Heart left ventricle (tissue), 16 donors: ENCODE data around the gene PLEKHA7. TPM values are rescaled to one million over a fixed set of nuclear protein-coding genes. Genes with fewer than 3 reads are reported as not detected.

Experiments used
- ATAC-seq, 4 donors: fragments of 200-7000 bp; cut with Tn5 transposase; one replicate each; pipeline ENCODE4 v1.9.1; 2020 to 2022; ENCODE audit warnings: moderate library complexity in 4 of 4, mild to moderate bottlenecking in 3 of 4, moderate number of reproducible peaks in 1 of 4
- DNase-seq, 5 donors: peaks; one replicate each; pipeline ENCODE4 v3.0.0-alpha.2; 2020
- H3K27ac ChIP-seq, 12 donors: fragments of 200-600 bp; sonication (generic) in 4 of 12; one replicate each; pipeline versions ENCODE4 v1.5.0 to v1.8.0; 2016 to 2022; ENCODE audit warnings: mild to moderate bottlenecking in 2 of 12
- H3K27me3 ChIP-seq, 9 donors: fragments of 200-600 bp; sonication (generic) in 2 of 9; one replicate each; pipeline versions ENCODE4 v1.5.1 to v1.8.0; 2016 to 2022; ENCODE audit warnings: mild to moderate bottlenecking in 3 of 9
- H3K36me3 ChIP-seq, 9 donors: fragments of 200-600 bp; sonication (generic) in 2 of 9; one replicate each; pipeline versions ENCODE4 v1.5.0 to v1.8.0; 2018 to 2022; ENCODE audit warnings: mild to moderate bottlenecking in 2 of 9
- H3K4me1 ChIP-seq, 12 donors: fragments of 200-600 bp; sonication (generic) in 4 of 12; one replicate each; pipeline versions ENCODE4 v1.5.0 to v1.8.0; 2016 to 2022; ENCODE audit warnings: mild to moderate bottlenecking in 3 of 12
- H3K4me3 ChIP-seq, 12 donors: fragments of 200-600 bp; sonication (generic) in 4 of 12; one replicate each; pipeline versions ENCODE4 v1.5.0 to v1.8.0; 2017 to 2022; ENCODE audit warnings: mild to moderate bottlenecking in 9 of 12, moderate library complexity in 4 of 12
- H3K9me3 ChIP-seq, 12 donors: fragments of 200-600 bp; sonication (generic) in 4 of 12; one replicate each; pipeline versions ENCODE4 v1.5.0 to v1.8.0; 2016 to 2022; ENCODE audit warnings: mild to moderate bottlenecking in 1 of 12
- POLR2A ChIP-seq, 2 donors: fragments of 450-650 bp; IDR thresholded peaks; one replicate each; pipeline ENCODE4 v1.6.1; 2017; ENCODE audit warnings: antibody characterized with exemption in 2 of 2, mild to moderate bottlenecking in 2 of 2, moderate library complexity in 2 of 2
- WGBS, 4 donors: extraction: QIAGEN DNeasy Blood & Tissue Kit in 2 of 4; methylation state at CpG; one replicate each; pipeline versions ENCODE4 v1.1.5 to v1.1.7; 2013 to 2018; 5-methylcytosine and 5-hydroxymethylcytosine counted together
- intact Hi-C, 10 donors: fragments of 100-400 bp; cut with DNase I; formaldehyde crosslinking; loops; one replicate each; pipeline versions ENCODE4 v1.11.1 to v1.14.2; 2022
- polyA plus RNA-seq, 2 donors: library from polyadenylated mRNA; stranded (reverse); fragments of 200-250 nt; gene quantifications; one replicate each; pipeline ENCODE4 v1.2.3, GENCODE V29; 2013
- total RNA-seq, 9 donors: library from RNA; depleted of rRNA in 2 of 9; stranded (reverse); fragments of >200 nt in 2 of 9; fragmentation: NEBNext Ultra II Directional in 3 of 9; extraction: Animal tissue kit (Norgen Biotek cat#: 25700) in 3 of 9; gene quantifications; one replicate each; pipeline versions ENCODE4 v1.1.0 to v1.2.4, GENCODE V29; 2016 to 2023
- TF ChIP-seq, protein P1 (sequence below), 12 donors: fragments of 200-600 bp; sonication (generic) in 4 of 12; IDR thresholded peaks; one replicate each; pipeline versions ENCODE4 v1.5.0 to v1.8.0; 2018 to 2022; ENCODE audit warnings: antibody characterized with exemption in 12 of 12, mild to moderate bottlenecking in 5 of 12
- donor health status: ischemic (EF 13 %, LVEDD 7.1; RV severe dilation, severe dysfunction).
- donor health status: healthy with polysubstance abuse.
- donor health status: DM: no; HTN: yes; CAD: no.
- donor health status: DM: no; HTN: no; CAD: no.
- donor health status: ischemic (EF 25% LVEDD 6.9; RV normal size, moderate dysfunction).
- donor health status: ischemic (EF 25% LVEDD 5.7; RV mildly dilated, moderate dysfunction).
- donor health status: healthy.
- donor health status: DM: yes; HTN: yes; CAD: no.
- donor health status: ischemic (EF 35%, LVEDD 5.7; RV mildly dilated, moderate dysfunction).
- donor health status: nonischemic (EF 11% LVEDD 7.7; RV severe dilation, severe dysfunction).
- donor health status: DM: yes; HTN: yes; CAD: no.
- donor health status: PGD.
- donor health status: ischemic (EF 29% LVEDD 5.4; RV normal size, mild dysfunction).
- donor health status: nonischemic (EF 23%, LVEDD 6.1; RV moderate dilation, normal function).

PLEKHA7 gene
- total and polyA plus RNA-seq, 11 donors, result 13.1 to 57.5 (median 23.5) TPM

DNA sequence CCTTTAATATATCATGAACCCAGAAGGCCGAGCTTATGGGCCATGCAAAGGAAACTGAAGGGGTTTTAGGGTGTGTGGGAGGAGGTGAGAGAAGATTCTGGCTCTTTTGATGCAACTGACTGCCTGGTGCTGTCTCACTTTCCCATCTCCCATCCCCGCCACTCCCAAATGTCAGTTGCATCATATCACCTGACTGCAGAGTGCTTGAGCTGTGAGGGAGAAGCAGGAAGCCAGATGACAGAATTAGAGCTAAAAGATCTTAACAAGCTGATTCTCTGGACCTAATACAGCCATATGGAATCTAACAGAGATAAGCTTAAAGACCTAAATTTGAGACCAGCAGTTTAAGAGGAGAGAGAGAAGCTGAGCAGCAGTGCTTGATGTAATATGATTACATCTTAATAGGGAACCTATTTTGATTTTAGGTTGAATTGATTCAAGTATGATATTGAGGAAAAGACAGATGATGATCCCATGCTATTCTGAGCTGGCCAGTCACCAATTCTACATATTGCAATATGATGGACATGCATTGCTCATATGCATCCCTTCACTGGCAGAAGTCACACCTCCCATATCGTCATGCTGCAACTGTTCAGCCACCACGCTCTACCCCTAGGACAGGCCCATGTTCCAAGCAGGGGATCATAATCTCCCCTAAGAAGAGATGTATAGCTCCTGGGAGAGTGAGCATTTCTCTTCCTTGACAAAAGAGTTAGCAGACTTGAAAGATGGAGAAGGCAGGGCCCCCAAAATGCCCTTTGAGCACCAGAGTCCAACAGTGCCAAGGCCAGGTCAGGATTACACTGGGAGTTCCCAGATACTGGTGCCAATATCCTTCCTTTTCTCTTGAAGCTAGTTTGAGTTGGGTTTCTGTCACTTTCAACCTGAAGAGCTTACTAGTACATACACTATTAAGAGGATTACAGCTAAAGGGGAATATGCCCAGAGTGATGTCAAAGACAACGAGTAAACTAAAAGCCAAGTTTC, 44.9 kb downstream of the PLEKHA7 start:
- Histone ChIP-seq H3K36me3 (no peaks in the 10 kb centered on the region), H3K9me3 (no peaks in the 10 kb centered on the region), H3K27me3 (no peaks in the 10 kb centered on the region), H3K4me3 (no peak overlapping the region), H3K27ac (no peak overlapping the region), H3K4me1 (peaks cover 0 to 3% (median 0%) of the 10 kb centered on the region in 12 donors)
- no peak for DNase-seq
- ATAC-seq, result no peak
- no peak for TF ChIP-seq POLR2A (IDR thresholded peaks at IDR 0.05)
- TF ChIP-seq, protein P1, sequence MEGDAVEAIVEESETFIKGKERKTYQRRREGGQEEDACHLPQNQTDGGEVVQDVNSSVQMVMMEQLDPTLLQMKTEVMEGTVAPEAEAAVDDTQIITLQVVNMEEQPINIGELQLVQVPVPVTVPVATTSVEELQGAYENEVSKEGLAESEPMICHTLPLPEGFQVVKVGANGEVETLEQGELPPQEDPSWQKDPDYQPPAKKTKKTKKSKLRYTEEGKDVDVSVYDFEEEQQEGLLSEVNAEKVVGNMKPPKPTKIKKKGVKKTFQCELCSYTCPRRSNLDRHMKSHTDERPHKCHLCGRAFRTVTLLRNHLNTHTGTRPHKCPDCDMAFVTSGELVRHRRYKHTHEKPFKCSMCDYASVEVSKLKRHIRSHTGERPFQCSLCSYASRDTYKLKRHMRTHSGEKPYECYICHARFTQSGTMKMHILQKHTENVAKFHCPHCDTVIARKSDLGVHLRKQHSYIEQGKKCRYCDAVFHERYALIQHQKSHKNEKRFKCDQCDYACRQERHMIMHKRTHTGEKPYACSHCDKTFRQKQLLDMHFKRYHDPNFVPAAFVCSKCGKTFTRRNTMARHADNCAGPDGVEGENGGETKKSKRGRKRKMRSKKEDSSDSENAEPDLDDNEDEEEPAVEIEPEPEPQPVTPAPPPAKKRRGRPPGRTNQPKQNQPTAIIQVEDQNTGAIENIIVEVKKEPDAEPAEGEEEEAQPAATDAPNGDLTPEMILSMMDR (IDR thresholded peaks at IDR 0.05), result no peak
- WGBS, 4 donors, result 59 to 68% (median 65%) methylated on average over 5 of the region's 5 CpGs
- intact Hi-C loops, result no loop called here

DNA sequence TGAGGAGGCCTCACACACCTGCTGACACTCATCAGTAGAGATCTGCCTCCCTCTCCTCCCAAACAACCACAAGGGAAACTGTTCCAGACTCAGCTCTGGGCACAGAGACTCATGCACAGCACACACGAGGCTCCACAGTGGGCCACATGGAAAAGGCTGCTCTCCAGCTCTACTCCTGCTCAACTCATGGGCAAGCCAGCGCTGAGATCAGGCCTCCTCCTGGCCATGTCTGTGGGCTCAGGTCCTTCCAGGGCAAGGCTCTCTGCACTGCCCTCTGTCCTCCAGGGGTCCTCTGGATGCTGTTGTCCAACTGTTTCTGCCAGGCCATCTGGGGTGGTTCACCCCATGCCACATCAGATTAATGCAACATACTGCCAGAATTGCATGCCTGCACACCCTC, 46.0 kb downstream of the PLEKHA7 start:
- H3K4me1 ChIP-seq, result peaks cover 0 to 3% (median 0%) of the 10 kb centered on the region in 12 donors
- H3K4me3 ChIP-seq, result no peak overlapping the region
- no peaks in the 10 kb centered on the region for H3K9me3 ChIP-seq
- no peaks in the 10 kb centered on the region for H3K27me3 ChIP-seq
- WGBS, 4 donors, result 73 to 93% (median 88%) methylated on average over 2 of the region's 2 CpGs
- intact Hi-C loops, result no loop called here
- no peak overlapping the region for H3K27ac ChIP-seq
- DNase-seq, result no peak
- no peaks in the 10 kb centered on the region for H3K36me3 ChIP-seq
- TF ChIP-seq POLR2A (IDR thresholded peaks at IDR 0.05), result no peak
- TF ChIP-seq, protein P1 (IDR thresholded peaks at IDR 0.05), result no peak
- peak in 1 of 4 donors; percentile 24 for ATAC-seq

DNA sequence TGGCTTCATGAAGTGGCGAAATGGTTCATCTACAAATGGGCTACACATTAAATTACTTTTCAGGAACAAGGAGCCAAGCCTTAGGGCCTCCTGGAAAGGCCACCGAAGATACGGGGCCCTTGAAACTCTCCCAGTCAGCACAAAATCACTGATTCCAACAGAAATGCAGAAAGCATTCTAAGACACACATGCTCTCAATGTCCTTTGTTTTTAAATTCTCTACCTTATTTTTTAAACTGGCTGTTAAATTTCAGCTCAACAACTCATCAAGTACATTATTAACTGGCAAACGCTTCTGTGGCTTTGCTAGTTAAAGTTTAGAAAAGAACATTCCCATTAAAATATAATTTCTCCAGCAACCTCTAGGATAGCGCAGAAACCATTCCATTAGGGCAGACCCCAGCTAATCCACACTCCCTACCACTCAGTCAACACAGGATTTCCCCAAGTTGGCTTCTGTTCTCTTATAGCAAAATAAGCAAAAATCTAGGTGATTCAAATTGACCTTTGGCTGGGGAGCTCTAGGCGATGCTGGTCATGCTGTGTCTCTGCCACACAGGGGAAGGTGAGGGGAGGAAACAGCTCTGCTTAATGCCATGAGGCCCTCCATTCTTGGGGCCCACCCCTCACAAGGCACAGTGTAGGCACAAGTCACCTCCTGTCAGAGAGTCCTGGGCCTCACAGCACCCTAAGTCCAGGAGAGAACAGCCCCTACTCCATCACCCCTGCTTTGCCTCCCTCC, 47.1 kb downstream of the PLEKHA7 start:
- Histone ChIP-seq H3K4me3 (no peak overlapping the region), H3K27me3 (no peaks in the 10 kb centered on the region), H3K27ac (no peak overlapping the region), H3K4me1 (peaks cover 0 to 3% (median 0%) of the 10 kb centered on the region in 12 donors), H3K9me3 (no peaks in the 10 kb centered on the region), H3K36me3 (no peaks in the 10 kb centered on the region)
- 89 to 91% (median 91%) methylated on average over 6 of the region's 6 CpGs for WGBS, 4 donors
- no peak for TF ChIP-seq POLR2A (IDR thresholded peaks at IDR 0.05)
- TF ChIP-seq, protein P1 (IDR thresholded peaks at IDR 0.05), result no peak
- no peak for DNase-seq
- intact Hi-C loops, result no loop called here
- peak in 1 of 4 donors; percentile 34 for ATAC-seq

DNA sequence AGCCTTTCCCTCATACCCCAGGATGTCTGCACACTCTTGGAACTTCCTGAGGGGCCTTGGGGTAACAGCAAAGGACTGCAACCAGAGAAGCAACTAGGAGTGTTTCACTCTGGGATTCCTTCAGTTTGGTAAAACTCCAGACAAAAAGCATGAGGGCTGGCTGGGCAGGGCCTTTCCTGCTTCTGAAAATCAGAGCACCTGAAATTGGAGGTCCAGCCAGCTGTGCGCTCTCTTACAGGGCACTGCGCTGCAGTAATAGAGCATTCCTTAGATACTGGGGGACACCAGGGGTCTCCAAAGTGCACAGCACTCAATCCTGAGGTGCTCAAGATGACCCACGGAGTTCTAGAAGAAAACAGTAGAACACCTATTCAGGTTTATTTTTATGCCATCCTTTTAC, 49.7 kb downstream of the PLEKHA7 start:
- WGBS, 4 donors, result 92 to 95% (median 94%) methylated on average over 3 of the region's 3 CpGs
- intact Hi-C loops, result no loop called here
- ATAC-seq (no peak), DNase-seq (no peak)
- Histone ChIP-seq H3K9me3 (no peaks in the 10 kb centered on the region), H3K27ac (no peak overlapping the region), H3K27me3 (no peaks in the 10 kb centered on the region), H3K4me1 (peaks cover 0 to 3% (median 0%) of the 10 kb centered on the region in 12 donors), H3K4me3 (no peak overlapping the region), H3K36me3 (no peaks in the 10 kb centered on the region)
- TF ChIP-seq POLR2A (IDR thresholded peaks at IDR 0.05), result no peak
- TF ChIP-seq, protein P1 (IDR thresholded peaks at IDR 0.05), result no peak
